ENCODE results near the gene RPIA.

Gene RPIA

DNA sequence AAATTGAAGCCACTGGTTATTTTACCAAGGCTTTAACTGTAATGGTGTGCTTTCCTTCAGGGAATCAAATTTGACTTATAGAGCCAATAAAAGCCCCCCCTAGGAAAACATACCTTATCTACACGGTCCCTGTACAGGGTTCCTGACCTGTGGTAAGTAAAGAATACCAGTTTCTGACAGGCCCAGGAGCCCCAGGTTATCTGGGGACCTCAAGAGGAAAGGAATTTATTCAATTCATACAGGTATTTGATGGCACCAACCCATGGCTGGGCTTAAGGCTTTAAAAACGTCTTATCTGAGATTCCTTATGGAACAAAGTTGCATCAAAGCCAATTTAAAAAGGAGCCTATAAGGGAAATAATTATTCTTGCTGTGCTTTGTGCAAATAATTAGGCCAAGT is 7.0 kb upstream of the RPIA start:
- DNase-seq (ENCODE audit: low read depth, low spot score), result no peak

DNA sequence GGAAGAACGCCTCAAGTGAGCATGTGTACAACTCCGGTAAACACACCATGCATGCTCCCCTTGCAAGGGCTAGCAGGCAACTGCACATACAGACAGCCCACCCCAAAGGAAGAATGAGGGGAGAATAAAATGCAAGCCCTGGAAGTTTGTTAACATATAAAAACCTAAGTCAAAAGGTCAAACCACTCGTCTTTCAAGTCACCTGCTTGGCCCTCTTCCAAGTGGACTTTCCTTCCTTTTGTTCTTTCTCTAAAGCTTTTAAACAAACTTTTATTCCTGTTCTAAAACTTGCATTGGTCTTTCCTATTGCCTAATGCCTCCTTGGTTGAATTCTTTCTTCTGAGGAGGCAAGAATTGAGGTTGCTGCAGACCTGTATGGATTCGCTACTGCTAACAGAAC is 5.2 kb upstream of the RPIA start:
- no peak for DNase-seq (ENCODE audit: low read depth, low spot score)

DNA sequence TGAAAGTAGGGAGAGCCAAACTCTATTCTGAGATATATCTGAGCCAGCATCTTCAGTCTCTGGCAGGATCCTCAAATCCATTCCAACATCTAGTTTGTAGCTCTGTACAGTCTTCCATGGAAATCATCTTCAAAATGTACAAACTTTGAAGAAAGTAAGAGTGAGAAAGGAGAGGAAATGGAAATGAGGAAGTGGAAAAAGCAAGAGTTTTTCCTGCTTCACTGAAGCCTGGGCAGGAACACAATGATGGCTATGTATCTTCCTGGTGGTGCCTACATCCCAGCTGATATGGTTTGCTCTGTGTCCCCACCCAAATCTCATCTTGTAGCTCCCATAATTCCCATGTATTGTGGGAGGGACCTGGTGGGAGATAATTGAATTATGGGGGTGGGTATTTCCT is 4.1 kb upstream of the RPIA start:
- no peak for DNase-seq (ENCODE audit: low read depth, low spot score)

DNA sequence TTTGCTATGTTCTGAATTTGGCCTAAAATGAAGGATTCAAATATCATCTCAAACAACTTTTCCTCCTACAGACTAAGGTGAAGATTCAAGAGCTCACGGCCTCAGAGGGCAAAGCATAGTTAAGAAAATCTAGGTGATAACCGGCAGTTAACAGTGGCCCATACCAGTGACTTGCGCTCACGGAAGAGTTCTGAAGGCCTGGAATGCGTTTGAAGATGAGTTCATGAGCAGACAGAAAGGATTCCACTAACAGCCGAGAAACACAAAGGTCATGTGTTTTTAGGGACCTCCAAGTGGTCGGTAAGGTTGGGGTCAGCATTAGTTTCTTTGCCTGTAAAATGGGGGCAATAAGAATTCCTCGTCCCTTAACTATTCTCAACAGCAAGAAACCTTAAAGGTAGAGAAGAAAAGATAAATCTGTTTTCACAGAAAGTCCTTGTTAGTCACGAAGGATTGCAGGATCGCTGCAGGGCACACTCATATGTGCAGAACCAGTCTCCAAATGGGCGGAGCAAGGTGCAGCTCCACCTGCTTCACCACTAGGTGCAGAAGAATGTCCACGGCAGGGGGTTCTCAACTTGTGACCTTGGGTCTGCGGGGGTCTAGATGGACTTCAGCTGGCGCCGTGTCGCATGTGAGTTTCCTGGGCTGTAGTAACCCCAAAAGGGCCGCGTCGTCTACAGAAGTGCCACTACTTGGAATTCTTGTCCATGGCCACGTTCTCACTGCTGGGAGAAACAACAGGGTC is 708 bp upstream of the RPIA start:
- DNase-seq (ENCODE audit: low read depth, low spot score), result no peak

DNA sequence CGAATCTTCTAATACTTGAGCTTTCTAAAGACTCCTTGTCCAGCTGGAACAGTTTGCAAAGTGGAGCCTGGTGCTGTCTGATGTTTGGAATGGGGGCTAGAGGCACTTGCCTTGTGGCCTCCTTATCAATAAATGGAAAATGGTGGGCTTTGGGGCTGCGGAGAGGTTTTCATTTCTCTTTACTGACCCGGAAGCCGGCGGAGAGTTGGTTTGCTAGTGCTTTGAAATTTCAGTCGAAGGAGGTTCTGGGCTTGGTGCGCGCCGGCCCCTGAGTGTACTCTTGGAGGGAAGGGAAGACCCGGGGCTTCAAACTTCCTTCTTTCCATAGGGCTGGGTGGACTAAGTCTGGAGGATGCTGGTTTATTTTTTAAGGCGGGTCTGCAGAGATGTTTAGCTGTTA is 714 bp downstream of the RPIA start:
- DNase-seq (ENCODE audit: low read depth, low spot score), result no peak

DNA sequence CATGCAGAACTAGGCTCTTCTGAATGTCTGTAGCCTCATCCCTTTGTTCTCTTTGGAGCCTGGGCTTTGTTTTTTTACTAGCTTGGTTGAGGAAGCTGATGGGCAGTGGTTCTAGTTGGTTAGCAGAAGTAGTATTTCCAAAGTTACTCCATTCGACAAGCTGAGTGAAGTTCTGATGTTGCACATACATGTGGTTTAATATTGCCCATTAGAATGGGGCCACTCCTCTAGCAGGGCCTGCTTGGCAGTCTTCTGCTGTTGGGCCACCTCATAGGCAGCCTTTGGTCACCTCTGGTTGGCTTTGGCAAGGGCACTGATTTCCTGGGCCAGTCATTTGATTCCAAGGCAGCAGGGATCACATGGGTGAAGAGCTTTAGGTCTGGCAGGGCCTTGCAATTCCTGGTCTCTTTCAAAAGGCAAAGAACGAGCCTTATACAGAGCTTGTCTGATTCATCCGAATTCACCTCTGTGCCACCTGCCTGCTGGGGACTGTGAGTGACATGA is 2.5 kb downstream of the RPIA start:
- DNase-seq (ENCODE audit: low read depth, low spot score), result no peak

DNA sequence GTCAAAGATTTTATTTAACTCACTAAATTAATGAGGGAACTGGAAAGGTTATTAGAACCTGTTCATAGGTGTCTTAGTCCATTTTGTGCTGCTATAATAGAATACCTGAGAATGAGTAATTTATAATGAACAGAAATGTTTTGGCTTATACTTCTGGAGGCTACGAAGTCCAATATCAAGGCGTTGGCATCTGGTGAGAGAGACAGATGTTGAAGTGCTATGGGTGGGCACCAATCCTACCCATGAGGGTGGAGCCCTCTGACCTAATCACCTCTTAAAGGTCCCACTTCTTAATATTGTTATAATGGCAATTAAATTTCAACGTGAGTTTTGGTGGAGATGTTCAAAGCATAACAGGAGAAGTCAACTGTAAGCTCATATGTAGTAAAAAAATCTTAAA is 5.1 kb downstream of the RPIA start:
- DNase-seq (ENCODE audit: low read depth, low spot score), result no peak

DNA sequence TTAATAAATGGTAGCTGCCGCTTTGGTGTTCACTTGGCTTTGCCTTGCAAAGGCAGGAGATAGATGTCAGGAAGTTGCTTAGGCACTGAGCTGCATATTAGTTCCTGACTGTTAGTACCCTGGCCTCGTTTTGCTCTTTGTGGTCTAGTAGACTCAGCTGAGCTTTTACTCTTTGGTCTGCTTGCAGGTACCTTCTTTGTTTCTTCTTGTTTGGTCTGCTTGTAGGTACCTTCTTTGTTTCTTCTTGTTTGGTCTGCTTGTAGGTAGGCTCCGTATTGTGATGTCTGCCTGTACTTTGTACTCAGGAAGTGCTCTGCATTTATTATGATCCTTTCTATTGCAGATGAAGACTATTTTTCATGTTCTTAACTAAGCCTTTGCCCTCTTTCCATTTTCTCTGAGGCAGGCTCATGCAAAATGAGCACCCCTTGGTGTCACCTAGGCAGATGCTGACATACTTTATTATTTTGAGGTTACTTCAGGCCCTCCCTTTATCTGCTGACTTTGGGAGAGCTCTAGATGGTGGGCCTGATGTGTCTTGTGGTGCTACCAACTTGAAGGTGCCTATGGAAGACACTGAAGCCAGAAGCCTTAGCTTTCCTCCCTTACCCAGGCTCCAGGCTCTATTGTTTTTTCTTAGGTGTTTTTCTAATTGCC is 6.0 kb downstream of the RPIA start:
- DNase-seq (ENCODE audit: low read depth, low spot score), result no peak

DNA sequence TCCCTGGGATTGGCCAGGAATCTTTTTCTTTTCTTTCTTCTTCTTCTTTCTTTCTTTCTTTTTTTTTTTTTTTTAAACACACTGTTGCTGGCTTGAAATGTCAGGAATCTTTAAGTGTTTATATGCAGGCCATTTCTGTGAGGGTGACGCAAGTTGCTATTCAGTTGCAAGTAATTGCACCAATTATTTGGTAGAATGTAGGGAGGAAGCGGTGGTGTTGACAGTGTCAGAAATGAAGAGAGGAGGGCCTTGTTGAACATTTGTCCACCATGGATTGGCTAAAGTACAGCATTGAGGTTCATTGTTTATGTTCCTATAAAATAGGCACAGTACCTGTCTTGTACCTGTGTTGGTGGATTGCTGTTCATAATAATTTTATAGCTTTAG is 6.5 kb downstream of the RPIA start:
- no peak for DNase-seq (ENCODE audit: low read depth, low spot score)

DNA sequence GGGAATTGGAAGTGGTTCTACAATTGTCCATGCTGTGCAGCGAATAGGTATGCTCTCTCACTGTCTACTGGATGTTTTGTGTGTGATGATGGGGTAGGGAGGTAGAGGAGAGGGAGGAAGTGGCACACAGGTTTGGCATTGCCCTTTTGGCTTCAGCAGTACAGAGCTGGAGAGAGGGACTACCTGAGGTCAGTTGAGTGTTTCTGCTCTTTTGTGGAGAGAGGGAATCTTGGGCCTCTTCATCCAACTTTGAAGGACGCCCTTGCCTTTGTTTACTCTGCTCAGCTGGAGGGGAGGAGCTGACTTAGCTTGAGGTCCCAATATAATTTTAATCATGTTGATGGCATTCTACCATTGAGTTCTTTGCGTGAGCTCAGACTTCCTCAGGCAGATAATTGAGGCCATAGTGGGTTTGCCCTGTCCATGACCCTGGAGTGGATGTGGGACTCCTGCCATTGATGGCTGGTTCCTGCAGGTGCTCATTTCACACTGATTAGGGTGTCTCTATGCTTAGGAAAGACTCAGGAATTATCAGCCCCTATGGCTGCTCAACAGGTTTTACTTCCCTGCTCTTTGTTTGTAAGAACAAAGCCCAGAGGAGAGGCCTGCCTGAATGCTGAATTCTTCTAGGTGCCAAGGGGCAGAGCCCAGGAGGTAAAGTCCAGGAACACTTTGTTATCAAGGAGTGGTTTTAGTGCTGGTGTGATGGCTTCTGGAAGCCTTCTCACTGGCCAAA is 7.2 kb downstream of the RPIA start:
- no peak for DNase-seq (ENCODE audit: low read depth, low spot score)

DNA sequence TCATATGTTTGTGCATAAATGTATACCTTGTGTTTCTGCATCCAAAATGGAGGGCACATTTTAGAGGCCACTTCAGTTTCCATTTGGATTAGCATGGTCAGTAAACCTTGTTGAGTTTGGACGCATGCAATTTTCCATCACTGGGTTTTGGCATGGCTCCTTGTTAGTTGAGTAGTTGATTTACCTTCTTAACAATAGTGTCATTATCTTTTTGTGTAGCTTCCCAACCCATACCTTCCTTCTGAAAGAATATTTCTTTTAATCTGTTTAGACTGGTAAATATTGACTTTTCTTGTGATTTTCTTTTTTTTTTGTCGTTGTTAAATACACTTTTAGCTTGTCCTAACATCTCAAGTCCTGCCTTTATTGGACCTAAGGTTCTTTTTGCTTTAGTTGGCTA is 15.5 kb downstream of the RPIA start:
- no peak for DNase-seq (ENCODE audit: low read depth, low spot score)

DNA sequence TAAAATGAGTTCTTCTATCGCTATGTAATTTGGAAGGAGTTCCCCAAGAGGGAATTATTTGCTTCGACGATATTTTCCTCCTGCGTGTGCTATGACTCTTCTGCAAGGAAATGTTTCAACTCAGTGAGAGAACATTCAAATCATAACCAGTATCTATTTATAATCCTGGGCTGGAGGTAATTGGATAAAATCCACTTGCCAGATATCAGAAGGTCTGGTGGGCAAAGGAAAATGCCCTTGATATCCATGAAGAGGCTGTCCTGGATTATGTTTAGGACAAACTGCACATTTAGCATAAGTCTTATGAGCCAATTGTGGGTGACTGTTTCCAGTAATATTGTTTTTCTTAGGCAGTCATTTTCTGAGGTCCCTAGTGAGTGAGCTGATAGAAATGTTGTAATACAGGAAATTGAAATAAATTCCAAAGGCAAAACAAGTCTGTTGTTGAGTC is 17.7 kb downstream of the RPIA start:
- DNase-seq (ENCODE audit: low read depth, low spot score), result no peak

DNA sequence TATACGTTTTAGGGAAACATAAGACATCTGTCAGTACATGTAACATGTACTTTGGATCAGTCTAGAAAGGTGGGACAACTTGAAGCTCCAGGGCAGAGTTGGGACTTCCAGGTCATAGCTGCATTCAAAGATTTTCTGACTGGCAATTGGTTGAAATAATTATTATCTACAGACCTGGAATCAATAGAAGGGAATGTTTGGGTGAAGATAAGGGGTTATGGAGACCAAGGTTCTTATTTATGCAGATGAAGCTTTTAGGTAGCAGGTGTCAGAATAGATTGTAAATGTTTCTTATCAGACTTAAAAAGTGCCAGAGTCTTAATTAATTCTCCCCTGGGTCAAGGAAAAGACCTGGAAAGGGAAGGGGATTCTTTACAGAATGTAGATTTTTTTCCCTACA is 19.8 kb downstream of the RPIA start:
- no peak for DNase-seq (ENCODE audit: low read depth, low spot score)

DNA sequence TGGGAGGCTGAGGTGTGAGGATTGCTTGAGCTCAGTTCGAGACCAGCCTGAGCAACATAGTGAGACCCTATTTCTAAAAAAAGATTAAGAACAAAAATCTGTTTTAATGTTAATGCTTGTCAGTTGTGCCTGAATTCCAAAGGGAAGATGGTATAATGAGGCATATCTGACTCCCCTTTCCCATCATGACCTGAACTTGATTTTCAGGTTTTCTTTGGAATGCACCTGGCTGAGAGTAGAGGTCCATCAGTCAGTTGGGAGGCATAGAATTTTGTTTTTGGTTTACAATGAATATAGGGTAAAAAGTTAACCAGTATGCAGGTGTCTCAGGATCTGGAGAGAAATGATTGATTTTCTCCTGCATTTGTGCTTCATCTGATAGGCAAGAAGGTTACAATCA is 20.4 kb downstream of the RPIA start:
- DNase-seq (ENCODE audit: low read depth, low spot score), result no peak

DNA sequence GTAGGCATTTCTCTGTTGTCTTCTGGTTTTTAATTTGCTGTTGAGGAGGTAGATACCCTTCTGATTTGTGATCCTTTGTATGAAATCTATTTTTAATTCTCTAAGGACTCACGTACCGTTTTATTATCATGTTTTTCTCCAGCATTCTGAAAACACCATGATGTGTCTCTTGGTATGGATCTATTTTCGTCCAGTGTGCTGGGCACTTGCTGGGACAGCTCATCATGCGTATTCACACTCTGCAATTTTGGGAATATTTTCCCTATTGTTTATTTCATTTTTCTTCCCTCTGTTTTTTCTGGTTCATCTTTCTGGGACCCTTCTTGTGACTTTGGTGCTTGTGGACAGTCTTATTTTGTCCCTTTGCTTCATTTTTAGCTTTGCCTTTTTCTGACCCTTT is 21.9 kb downstream of the RPIA start:
- no peak for DNase-seq (ENCODE audit: low read depth, low spot score)

DNA sequence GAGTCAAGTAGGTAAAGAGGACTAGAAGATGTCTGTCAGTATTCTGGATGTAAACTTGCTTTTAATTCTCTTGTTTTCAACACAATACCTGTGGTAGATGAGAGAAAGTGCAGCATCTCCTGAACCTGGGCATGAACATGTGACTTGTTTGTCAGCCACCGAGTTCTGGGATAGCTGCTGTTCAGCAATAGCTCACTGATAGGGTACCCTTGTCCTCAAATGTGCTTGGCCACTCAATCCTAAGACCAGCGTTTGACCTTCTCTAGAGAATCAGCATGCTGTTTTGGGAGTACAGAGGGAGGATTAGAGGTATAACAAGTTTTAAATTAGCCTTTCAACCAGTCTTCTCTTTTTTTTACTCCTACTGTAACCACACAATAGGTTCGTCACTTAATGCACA is 23.2 kb downstream of the RPIA start:
- DNase-seq (ENCODE audit: low read depth, low spot score), result no peak

DNA sequence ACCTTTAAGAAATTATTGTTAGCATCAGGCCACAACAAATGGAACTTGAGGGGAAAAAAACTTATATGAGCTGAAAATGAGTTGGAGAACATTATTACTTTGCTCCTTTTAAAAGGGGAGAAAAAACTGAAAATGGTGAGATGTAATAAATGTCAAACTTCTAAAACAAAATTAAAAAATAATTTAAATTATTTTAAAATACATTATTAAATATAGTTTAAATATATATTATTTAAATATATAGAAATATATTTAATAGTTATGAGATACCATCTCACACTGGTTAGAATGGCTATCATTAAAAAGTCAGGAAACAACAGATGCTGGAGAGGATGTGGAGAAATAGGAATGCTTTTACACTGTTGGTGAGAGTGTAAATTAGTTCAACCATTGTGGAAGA is 28.9 kb downstream of the RPIA start:
- DNase-seq (ENCODE audit: low read depth, low spot score), result no peak

DNA sequence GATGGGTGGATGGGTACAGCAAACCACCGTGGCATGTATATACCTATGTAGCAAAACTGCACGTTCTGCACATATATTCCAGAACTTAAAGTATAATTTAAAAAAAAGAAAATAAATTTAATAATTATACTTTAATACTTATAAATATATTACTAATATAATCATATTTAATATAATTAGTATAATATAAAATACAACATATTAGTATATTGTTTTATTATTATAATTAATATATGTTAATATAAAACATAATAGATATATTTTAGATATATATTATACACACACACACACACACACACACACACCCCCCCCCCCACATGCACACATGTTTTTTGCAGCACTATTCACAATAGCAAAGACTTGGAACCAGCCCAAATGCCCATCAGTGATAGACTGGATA is 29.8 kb downstream of the RPIA start:
- DNase-seq (ENCODE audit: low read depth, low spot score), result no peak

DNA sequence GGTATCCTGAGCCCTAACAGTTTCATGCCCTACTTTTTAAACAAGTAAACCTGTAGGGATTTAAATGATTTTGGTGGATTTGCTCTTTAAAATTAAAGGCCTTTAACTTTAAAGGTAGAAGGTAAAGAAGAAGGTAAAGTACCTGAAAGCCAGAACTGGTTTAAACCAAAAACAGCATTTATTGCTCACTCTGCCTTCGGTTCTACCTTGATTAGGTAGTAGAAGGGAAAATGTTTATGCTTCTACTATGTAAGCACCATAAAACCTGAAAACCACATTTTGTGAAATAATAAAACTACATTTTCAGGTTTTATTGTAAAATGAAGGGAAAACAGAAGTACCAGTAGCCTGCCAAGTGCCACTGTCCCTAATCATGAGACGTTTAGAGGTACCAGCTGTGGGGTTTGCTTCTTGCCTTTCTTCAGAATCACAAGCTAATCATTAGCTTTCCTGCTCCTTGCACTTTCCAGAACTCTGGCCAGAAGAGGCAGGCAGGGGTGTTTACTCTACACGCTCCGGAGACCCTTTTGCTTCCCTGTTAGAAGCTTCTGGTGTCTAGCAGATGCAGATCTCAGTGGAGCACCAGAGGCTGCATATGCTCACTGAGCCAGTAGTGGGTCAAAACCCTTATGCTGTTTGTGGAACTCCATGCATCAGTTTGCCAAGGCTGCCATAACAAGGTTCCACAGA is 33.3 kb downstream of the RPIA start:
- no peak for DNase-seq (ENCODE audit: low read depth, low spot score)

DNA sequence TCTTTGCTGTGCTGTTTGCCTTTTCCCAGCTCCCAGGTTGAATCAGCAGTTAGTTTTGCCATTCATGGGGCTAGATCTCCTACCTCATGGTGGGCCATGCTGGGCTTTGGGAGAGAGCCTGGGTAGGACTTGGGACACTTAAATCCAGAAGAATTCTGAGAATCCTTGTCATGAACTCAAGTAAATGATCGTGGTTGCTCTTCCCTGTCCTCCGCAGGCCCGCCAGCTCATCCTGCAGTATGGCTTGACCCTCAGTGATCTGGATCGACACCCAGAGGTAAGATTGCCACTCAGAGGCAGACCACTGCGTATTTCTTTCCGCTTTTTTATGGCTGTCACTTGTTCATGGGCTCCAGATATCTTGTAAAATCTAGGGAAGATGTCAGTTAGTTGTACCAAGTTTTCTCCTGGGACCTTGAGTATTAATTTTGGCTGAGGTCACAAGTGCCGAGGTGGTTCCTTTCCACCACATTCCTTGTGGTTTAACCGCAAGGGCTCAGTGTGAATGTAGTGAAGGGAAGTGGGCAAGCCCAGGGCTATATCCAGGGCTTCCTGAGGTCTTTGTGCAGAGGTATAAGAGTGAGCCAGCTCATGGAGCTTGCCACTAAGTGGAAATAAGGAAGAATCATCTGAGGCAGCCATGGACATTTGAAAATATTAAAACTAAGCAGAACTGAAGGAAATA is 37.7 kb downstream of the RPIA start:
- no peak for DNase-seq (ENCODE audit: low read depth, low spot score)

DNA sequence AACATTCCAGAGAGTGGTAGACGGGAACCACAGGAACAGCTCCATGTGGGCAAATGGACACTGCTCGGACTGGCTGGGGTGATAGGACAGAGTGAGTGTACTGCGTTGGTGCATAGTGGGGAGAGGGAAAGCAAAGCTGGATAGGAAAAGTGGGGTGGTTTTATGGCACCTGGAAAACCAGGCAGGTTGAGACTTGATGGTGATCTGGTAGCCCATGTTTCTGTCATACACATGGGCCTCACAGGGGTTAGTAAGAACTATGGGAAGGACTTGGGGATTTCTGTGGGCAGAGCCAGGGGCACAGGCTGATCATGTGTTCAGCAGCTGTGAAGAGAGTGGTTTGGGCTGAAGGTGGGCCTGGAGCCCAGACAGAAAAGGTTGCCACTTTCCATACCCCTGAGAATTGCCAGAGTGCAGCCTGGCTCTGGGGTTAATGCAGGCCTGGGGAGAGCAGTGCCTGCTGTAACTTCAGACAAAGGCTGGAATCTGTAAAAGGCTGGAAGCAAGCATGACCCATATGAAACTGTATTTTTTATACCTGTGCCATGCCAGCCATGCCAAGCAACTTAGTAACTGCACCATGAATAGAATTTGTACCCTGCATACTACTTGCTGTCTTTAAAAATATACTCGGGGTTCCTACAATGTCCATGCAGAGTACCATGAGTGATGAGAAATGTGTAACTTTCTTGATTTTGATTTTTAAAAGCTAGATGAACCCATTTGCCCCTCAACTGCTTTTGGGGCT is 41.9 kb downstream of the RPIA start:
- no peak for DNase-seq (ENCODE audit: low read depth, low spot score)

Data from brain pericyte (primary cell).